HEK293 (cell line): ENCODE results near the gene DOK1.

ENCODE experiments used
- HOXA7 ChIP-seq: sonication (generic); formaldehyde crosslinking; IDR thresholded peaks from 2 replicates; pipeline ENCODE4 v1.8.1; 2022; ENCODE audit warnings: missing genetic modification reagents, borderline replicate concordance
- MYNN ChIP-seq: fragments of 450-650 bp; formaldehyde crosslinking; IDR thresholded peaks from 2 replicates; pipeline ENCODE4 v1.5.1; 2016; ENCODE audit warnings: missing biosample characterization, missing genetic modification characterization, borderline replicate concordance
- ZNF112 ChIP-seq: fragments of 450-650 bp; formaldehyde crosslinking; IDR thresholded peaks from 2 replicates; pipeline ENCODE4 v1.5.0; 2017; ENCODE audit warnings: missing biosample characterization, missing genetic modification characterization
- ZNF157 ChIP-seq: fragments of 450-650 bp; formaldehyde crosslinking; IDR thresholded peaks from 2 replicates; pipeline ENCODE4 v1.5.1; 2016; ENCODE audit warnings: missing biosample characterization, missing genetic modification characterization
- ZNF16 ChIP-seq: fragments of 450-650 bp; formaldehyde crosslinking; IDR thresholded peaks from 2 replicates; pipeline ENCODE4 v1.5.1; 2016; ENCODE audit warnings: low read depth, missing biosample characterization, missing genetic modification characterization
- ZNF239 ChIP-seq: fragments of 450-650 bp; formaldehyde crosslinking; IDR thresholded peaks from 2 replicates; pipeline ENCODE4 v1.5.1; 2016; ENCODE audit warnings: missing biosample characterization, missing genetic modification characterization
- ZNF335 ChIP-seq: fragments of 450-650 bp; formaldehyde crosslinking; conservative IDR thresholded peaks from 2 replicates; pipeline ENCODE4 v1.5.1; 2016; ENCODE audit warnings: missing biosample characterization, missing genetic modification characterization
- ZNF404 ChIP-seq: fragments of 450-650 bp; formaldehyde crosslinking; IDR thresholded peaks from 2 replicates; pipeline ENCODE4 v1.5.1; 2017; ENCODE audit warnings: missing biosample characterization, missing genetic modification characterization
- ZNF514 ChIP-seq: fragments of 450-650 bp; formaldehyde crosslinking; IDR thresholded peaks from 2 replicates; pipeline ENCODE4 v1.5.1; 2016; ENCODE audit warnings: missing biosample characterization, missing genetic modification characterization
- ZNF549 ChIP-seq: fragments of 450-650 bp; IDR thresholded peaks from 2 replicates; pipeline ENCODE4 v1.5.1; 2018; ENCODE audit warnings: missing biosample characterization, missing genetic modification characterization, mild to moderate bottlenecking, inconsistent platforms, moderate library complexity
- ZNF555 ChIP-seq: fragments of 450-650 bp; formaldehyde crosslinking; conservative IDR thresholded peaks from 2 replicates; pipeline ENCODE4 v1.5.1; 2017; ENCODE audit warnings: missing biosample characterization, mild to moderate bottlenecking, missing genetic modification characterization, inconsistent platforms
- ZNF76 ChIP-seq: fragments of 450-650 bp; formaldehyde crosslinking; IDR thresholded peaks from 2 replicates; pipeline ENCODE4; 2016; ENCODE audit warnings: low read depth, missing biosample characterization, missing genetic modification characterization, borderline replicate concordance
- ZNF792 ChIP-seq: fragments of 450-650 bp; formaldehyde crosslinking; IDR thresholded peaks from 2 replicates; pipeline ENCODE4 v1.5.1; 2016; ENCODE audit warnings: missing biosample characterization, missing genetic modification characterization
- ZNF843 ChIP-seq: fragments of 450-650 bp; formaldehyde crosslinking; IDR thresholded peaks from 2 replicates; pipeline ENCODE4 v1.5.1; 2016; ENCODE audit warnings: missing biosample characterization, missing genetic modification characterization
- TF ChIP-seq, protein P1 (sequence below): fragments of 450-650 bp; formaldehyde crosslinking; IDR thresholded peaks from 2 replicates; pipeline ENCODE4 v1.5.1; 2016; ENCODE audit warnings: missing biosample characterization, missing genetic modification characterization
- TF ChIP-seq, protein P2 (sequence below): fragments of 450-650 bp; formaldehyde crosslinking; IDR thresholded peaks from 2 replicates; pipeline ENCODE4 v1.5.1; 2016; ENCODE audit warnings: missing biosample characterization, missing genetic modification characterization
- TF ChIP-seq, protein P3 (sequence below): fragments of 450-650 bp; formaldehyde crosslinking; IDR thresholded peaks from 2 replicates; pipeline ENCODE4 v1.5.1; 2017; ENCODE audit warnings: missing biosample characterization, mild to moderate bottlenecking, missing genetic modification characterization, moderate library complexity
- TF ChIP-seq, protein P4 (sequence below): fragments of 450-650 bp; formaldehyde crosslinking; IDR thresholded peaks from 2 replicates; pipeline ENCODE4 v1.5.1; 2016; ENCODE audit warnings: missing biosample characterization, missing genetic modification characterization, borderline replicate concordance
- TF ChIP-seq, protein P5 (sequence below): fragments of 450-650 bp; formaldehyde crosslinking; IDR thresholded peaks from 2 replicates; pipeline ENCODE4 v1.5.1; 2016; ENCODE audit warnings: missing biosample characterization, missing genetic modification characterization
- TF ChIP-seq, protein P6 (sequence below): fragments of 450-650 bp; formaldehyde crosslinking; IDR thresholded peaks from 2 replicates; pipeline ENCODE4 v1.5.1; 2016; ENCODE audit warnings: missing biosample characterization, missing genetic modification characterization
- TF ChIP-seq, protein P7 (sequence below): fragments of 450-650 bp; formaldehyde crosslinking; IDR thresholded peaks from 2 replicates; pipeline ENCODE4 v1.5.1; 2017; ENCODE audit warnings: missing biosample characterization, missing genetic modification characterization
- TF ChIP-seq, protein P8 (sequence below): fragments of 450-650 bp; formaldehyde crosslinking; IDR thresholded peaks from 2 replicates; pipeline ENCODE4 v1.5.1; 2016; ENCODE audit warnings: missing biosample characterization, missing genetic modification characterization, low read depth

Gene DOK1

DNA sequence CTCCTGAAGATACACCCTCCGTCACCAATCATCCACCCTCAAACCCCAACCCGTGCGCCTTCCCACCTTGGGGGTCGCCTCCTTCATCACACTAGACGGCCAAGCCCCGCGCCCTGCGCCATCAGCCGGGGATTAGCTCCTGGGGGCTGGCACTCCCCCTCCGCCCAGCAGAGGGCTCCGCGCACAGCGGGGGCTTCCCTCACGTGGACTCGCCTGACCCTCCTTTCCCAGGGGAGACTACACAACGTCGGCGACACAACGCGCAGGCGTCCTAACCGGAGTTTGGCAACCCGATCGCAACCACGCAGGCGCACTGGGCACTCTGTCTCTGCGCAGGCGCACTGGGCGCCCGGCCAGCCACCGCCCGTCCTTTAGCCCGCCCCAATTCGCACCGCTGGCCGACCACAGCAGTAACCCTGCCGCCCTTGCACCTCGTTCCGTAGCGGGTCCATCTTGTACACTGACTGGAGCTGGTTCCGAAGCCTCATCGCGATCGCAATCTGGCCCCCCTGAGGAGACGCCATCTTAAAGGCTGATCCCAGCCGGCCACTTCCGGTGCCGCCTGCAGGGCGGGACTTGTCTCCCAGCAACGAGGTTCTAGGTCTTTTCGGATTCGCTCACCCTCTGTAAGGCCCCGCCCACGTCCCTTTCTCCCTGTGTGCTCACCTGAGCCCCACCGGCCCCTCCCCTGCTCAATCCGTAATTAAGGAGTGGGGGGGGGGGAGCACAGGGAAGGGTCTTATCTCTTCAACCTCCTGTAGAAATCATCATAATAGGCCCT is 47.2 kb upstream of the DOK1 start, which contains the start of gene PCGF1 (continued):
- TF ChIP-seq, protein P1, sequence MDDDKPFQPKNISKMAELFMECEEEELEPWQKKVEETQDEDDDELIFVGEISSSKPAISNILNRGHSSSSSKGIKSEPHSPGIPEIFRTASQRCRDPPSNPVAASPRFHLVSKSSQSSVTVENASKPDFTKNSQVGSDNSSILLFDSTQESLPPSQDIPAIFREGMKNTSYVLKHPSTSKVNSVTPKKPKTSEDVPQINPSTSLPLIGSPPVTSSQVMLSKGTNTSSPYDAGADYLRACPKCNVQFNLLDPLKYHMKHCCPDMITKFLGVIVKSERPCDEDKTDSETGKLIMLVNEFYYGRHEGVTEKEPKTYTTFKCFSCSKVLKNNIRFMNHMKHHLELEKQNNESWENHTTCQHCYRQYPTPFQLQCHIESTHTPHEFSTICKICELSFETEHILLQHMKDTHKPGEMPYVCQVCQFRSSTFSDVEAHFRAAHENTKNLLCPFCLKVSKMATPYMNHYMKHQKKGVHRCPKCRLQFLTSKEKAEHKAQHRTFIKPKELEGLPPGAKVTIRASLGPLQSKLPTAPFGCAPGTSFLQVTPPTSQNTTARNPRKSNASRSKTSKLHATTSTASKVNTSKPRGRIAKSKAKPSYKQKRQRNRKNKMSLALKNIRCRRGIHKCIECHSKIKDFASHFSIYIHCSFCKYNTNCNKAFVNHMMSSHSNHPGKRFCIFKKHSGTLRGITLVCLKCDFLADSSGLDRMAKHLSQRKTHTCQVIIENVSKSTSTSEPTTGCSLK (tag by site-specific recombination): no peak
- no peak for TF ChIP-seq ZNF555 (tag by site-specific recombination)
- TF ChIP-seq, protein P2, sequence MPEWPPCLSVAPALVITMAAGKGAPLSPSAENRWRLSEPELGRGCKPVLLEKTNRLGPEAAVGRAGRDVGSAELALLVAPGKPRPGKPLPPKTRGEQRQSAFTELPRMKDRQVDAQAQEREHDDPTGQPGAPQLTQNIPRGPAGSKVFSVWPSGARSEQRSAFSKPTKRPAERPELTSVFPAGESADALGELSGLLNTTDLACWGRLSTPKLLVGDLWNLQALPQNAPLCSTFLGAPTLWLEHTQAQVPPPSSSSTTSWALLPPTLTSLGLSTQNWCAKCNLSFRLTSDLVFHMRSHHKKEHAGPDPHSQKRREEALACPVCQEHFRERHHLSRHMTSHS (tag by site-specific recombination): no peak
- TF ChIP-seq, protein P3, sequence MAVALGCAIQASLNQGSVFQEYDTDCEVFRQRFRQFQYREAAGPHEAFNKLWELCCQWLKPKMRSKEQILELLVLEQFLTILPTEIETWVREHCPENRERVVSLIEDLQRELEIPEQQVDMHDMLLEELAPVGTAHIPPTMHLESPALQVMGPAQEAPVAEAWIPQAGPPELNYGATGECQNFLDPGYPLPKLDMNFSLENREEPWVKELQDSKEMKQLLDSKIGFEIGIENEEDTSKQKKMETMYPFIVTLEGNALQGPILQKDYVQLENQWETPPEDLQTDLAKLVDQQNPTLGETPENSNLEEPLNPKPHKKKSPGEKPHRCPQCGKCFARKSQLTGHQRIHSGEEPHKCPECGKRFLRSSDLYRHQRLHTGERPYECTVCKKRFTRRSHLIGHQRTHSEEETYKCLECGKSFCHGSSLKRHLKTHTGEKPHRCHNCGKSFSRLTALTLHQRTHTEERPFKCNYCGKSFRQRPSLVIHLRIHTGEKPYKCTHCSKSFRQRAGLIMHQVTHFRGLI: no peak
- TF ChIP-seq ZNF792 (tag by site-specific recombination): no peak
- no peak for TF ChIP-seq ZNF549 (tag by site-specific recombination)
- no peak for TF ChIP-seq HOXA7 (CRISPR knock-in tag)
- TF ChIP-seq ZNF404: no peak
- TF ChIP-seq, protein P4, sequence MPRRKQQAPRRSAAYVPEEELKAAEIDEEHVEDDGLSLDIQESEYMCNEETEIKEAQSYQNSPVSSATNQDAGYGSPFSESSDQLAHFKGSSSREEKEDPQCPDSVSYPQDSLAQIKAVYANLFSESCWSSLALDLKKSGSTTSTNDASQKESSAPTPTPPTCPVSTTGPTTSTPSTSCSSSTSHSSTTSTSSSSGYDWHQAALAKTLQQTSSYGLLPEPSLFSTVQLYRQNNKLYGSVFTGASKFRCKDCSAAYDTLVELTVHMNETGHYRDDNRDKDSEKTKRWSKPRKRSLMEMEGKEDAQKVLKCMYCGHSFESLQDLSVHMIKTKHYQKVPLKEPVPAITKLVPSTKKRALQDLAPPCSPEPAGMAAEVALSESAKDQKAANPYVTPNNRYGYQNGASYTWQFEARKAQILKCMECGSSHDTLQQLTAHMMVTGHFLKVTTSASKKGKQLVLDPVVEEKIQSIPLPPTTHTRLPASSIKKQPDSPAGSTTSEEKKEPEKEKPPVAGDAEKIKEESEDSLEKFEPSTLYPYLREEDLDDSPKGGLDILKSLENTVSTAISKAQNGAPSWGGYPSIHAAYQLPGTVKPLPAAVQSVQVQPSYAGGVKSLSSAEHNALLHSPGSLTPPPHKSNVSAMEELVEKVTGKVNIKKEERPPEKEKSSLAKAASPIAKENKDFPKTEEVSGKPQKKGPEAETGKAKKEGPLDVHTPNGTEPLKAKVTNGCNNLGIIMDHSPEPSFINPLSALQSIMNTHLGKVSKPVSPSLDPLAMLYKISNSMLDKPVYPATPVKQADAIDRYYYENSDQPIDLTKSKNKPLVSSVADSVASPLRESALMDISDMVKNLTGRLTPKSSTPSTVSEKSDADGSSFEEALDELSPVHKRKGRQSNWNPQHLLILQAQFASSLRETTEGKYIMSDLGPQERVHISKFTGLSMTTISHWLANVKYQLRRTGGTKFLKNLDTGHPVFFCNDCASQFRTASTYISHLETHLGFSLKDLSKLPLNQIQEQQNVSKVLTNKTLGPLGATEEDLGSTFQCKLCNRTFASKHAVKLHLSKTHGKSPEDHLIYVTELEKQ (tag by site-specific recombination): no peak
- no peak for TF ChIP-seq ZNF16 (tag by site-specific recombination)
- no peak for TF ChIP-seq ZNF112 (tag by site-specific recombination)
- no peak for TF ChIP-seq ZNF239
- TF ChIP-seq, protein P5, sequence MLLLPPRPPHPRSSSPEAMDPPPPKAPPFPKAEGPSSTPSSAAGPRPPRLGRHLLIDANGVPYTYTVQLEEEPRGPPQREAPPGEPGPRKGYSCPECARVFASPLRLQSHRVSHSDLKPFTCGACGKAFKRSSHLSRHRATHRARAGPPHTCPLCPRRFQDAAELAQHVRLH: no peak
- TF ChIP-seq, protein P6, sequence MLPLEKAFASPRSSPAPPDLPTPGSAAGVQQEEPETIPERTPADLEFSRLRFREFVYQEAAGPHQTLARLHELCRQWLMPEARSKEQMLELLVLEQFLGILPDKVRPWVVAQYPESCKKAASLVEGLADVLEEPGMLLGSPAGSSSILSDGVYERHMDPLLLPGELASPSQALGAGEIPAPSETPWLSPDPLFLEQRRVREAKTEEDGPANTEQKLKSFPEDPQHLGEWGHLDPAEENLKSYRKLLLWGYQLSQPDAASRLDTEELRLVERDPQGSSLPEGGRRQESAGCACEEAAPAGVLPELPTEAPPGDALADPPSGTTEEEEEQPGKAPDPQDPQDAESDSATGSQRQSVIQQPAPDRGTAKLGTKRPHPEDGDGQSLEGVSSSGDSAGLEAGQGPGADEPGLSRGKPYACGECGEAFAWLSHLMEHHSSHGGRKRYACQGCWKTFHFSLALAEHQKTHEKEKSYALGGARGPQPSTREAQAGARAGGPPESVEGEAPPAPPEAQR (tag by site-specific recombination): no peak
- TF ChIP-seq ZNF843 (tag by site-specific recombination): peak; percentile 53; the same call in 1 of the 2 replicates
- TF ChIP-seq MYNN: no peak
- peak; percentile 95 for TF ChIP-seq ZNF335
- TF ChIP-seq, protein P7, sequence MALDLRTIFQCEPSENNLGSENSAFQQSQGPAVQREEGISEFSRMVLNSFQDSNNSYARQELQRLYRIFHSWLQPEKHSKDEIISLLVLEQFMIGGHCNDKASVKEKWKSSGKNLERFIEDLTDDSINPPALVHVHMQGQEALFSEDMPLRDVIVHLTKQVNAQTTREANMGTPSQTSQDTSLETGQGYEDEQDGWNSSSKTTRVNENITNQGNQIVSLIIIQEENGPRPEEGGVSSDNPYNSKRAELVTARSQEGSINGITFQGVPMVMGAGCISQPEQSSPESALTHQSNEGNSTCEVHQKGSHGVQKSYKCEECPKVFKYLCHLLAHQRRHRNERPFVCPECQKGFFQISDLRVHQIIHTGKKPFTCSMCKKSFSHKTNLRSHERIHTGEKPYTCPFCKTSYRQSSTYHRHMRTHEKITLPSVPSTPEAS (tag by site-specific recombination): peak; percentile 47; the same call in 1 of the 2 replicates
- no peak for TF ChIP-seq ZNF514
- TF ChIP-seq ZNF157 (tag by site-specific recombination): no peak
- TF ChIP-seq, protein P8, sequence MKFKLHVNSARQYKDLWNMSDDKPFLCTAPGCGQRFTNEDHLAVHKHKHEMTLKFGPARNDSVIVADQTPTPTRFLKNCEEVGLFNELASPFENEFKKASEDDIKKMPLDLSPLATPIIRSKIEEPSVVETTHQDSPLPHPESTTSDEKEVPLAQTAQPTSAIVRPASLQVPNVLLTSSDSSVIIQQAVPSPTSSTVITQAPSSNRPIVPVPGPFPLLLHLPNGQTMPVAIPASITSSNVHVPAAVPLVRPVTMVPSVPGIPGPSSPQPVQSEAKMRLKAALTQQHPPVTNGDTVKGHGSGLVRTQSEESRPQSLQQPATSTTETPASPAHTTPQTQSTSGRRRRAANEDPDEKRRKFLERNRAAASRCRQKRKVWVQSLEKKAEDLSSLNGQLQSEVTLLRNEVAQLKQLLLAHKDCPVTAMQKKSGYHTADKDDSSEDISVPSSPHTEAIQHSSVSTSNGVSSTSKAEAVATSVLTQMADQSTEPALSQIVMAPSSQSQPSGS (tag by site-specific recombination): no peak
- peak; percentile 48; the same call in 1 of the 2 replicates for TF ChIP-seq ZNF76
- TF ChIP-seq, all 188 proteins: peak for 56
